ENCODE results near the gene FLT4. TPM values are rescaled to one million over a fixed set of nuclear protein-coding genes. Genes with fewer than 3 reads are reported as not detected.

FLT4 gene
- total RNA-seq, 1 experiment from 2014 or later: 6.3 TPM

- H3K4me2 ChIP-seq (ENCODE audit: insufficient read depth, insufficient read length, low read length): no peak overlapping the region
- no peak overlapping the region for H3K27ac ChIP-seq (ENCODE audit: insufficient read length, low read depth, low read length)
- no peak overlapping the region for H2AFZ ChIP-seq (ENCODE audit: low read length)
- Mint-ChIP-seq H3K4me3 (no peak overlapping the region), H3K36me3 (ENCODE audit: insufficient read depth in 1 of 3, low read depth in 3 of 3) (no peaks in the 10 kb centered on the region; a peak in 1 of 7 replicates), H3K4me1 (peaks cover 2 to 3% of the 10 kb centered on the region in 2 experiments; a peak in 1 of 4 replicates), H3K9me3 (no peaks in the 10 kb centered on the region), H3K27ac (no peak overlapping the region), H3K27me3 (ENCODE audit: low read depth) (peaks cover 9% of the 10 kb centered on the region)
- H4K8ac ChIP-seq (replicated peaks; ENCODE audit: insufficient read length, low read depth, low read length): no peak overlapping the region
- H2AK5ac ChIP-seq (ENCODE audit: insufficient read length, low read length): no peak overlapping the region
- H3K23ac ChIP-seq (ENCODE audit: insufficient read length, low read depth, low read length): no peak overlapping the region
- WGBS (ENCODE audit: extremely low coverage, insufficient read length, low lambda C conversion rate): no CpG with 5 or more reads among the region's 5 CpGs
- H3K79me1 ChIP-seq (ENCODE audit: insufficient read depth, low read depth, low read length, poor library complexity, severe bottlenecking): no peaks in the 10 kb centered on the region
- no peaks in the 10 kb centered on the region for H3K9me3 ChIP-seq (ENCODE audit: control insufficient read depth, low read depth, low read length)
- no peak overlapping the region for H3K56ac ChIP-seq (ENCODE audit: insufficient read length, low read depth, low read length)
- H2BK20ac ChIP-seq (ENCODE audit: low read depth, low read length, poor library complexity, severe bottlenecking): no peak overlapping the region
- no peak overlapping the region for H2BK5ac ChIP-seq (ENCODE audit: insufficient read length, low read length)
- no peak overlapping the region for H4K91ac ChIP-seq (ENCODE audit: insufficient read length, low read depth, low read length)
- no peak for TF ChIP-seq CTCF (conservative IDR thresholded peaks at IDR 0.05)
- no peak overlapping the region for H2BK120ac ChIP-seq (ENCODE audit: low read depth, low read length, poor library complexity, severe bottlenecking)
- DNase-seq: no peak
- no peak overlapping the region for H3K9ac ChIP-seq (ENCODE audit: extremely low read depth, insufficient read length, low read length)
- H3T11ph ChIP-seq (ENCODE audit: low read length): no peak overlapping the region
- no peaks in the 10 kb centered on the region for H3K23me2 ChIP-seq (ENCODE audit: insufficient read length, low read depth, low read length, poor library complexity, severe bottlenecking)
- H3K4ac ChIP-seq (ENCODE audit: low read depth, low read length): no peak overlapping the region
- H3K79me2 ChIP-seq (ENCODE audit: insufficient read depth, low read length): no peaks in the 10 kb centered on the region
- no peak overlapping the region for H4K5ac ChIP-seq (ENCODE audit: insufficient read length, low read depth, low read length)
- H2BK15ac ChIP-seq (ENCODE audit: low read depth, low read length): no peak overlapping the region
- H4K20me1 ChIP-seq (ENCODE audit: control insufficient read depth, insufficient read depth, insufficient read length): no peaks in the 10 kb centered on the region
- no peaks in the 10 kb centered on the region for H3K27me3 ChIP-seq (ENCODE audit: insufficient read depth, low read length)
- H2BK12ac ChIP-seq (ENCODE audit: insufficient read length, low read depth, low read length): no peak overlapping the region
- no peak overlapping the region for H3K18ac ChIP-seq (ENCODE audit: insufficient read length, low read depth, low read length)
- no peak overlapping the region; the same call in 1 of the 2 replicates for H3K14ac ChIP-seq (ENCODE audit: insufficient read depth, low read length)
- no peaks in the 10 kb centered on the region for H3K4me1 ChIP-seq (ENCODE audit: insufficient read depth, low read length)
These were observed 24.8 kb downstream of the FLT4 start for GRCh38 chr5:180624587-180624986.

Measured in H9 (cell line).